Measurements from ENCODE around the gene SQOR.
"Not testable (repeated sequence)": the region's sequence is repeated elsewhere in the genome, so short reads cannot be mapped to it uniquely, and the experiment has no call there.

Gene SQOR

GRCh38 chr15:45635191-45635638 lies 386 bp downstream of the SQOR start:
- peak; percentile 82 for DNase-seq

DNA sequence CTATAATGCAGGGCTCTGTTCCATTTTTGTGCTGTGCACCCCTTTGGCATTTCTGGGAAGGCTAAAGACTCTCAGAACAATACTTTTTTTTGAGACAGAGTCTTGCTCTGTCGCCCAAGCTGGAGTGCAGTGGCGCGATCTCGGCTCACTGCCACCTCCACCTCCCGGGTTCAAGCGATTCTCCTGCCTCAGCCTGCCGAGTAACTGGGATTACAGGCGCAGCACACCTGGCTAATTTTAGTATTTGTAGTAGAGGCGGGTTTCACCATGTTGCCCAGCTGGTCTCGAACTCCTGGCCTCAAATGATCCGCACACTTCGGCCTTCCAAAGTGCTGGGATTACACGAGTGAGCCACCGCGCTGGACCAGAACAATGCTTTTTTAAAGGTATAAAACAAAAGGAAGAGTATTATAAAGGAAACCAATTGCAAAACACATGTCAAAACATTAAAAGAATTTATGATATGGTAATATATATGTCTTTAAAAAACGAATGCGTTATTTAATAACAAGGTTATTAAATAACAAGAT lies 999 bp downstream of the SQOR start:
- DNase-seq: no peak

DNA sequence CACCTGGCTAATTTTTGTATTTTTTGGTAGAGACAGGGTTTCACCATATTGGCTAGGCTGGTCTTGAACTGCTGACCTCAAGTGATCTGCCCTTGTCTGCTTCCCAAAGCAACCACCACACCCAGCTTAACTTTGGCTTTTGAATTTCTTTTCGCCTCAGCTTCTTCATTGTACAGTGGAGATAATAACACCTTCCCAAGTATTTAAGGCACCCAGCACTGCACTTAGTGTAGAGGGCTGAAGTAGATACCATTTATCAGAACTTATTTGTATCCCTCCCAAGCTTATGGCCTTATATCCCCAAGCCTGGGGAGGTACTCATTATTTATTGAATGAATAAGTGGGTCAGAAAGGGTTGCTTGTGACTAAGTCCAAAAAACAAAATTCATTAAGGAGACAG lies 2.3 kb downstream of the SQOR start:
- DNase-seq: no peak

DNA sequence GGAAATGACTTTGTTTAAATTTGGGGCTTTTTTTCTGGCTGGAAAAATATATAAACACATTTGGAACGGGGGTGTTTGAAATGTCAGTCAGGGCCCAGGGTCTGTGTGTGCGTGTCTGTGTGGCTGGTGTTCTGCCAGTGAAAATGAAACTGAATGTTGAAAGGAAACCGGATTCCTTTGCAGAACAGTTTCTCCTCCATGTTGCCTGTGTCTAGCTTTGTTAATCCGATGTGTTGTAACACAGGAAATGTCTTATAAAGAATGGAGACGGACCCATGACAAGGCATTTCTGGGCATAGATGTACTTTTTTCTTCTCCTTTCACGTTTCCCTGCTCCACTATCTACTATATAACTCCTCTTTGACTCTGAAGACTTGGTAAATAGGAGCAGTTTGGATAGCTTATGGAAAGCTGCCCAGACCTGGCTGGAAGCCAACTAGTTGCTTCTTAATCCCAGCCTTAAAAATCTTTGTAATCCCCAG lies 2.8 kb downstream of the SQOR start:
- peak; percentile 28 for DNase-seq

DNA sequence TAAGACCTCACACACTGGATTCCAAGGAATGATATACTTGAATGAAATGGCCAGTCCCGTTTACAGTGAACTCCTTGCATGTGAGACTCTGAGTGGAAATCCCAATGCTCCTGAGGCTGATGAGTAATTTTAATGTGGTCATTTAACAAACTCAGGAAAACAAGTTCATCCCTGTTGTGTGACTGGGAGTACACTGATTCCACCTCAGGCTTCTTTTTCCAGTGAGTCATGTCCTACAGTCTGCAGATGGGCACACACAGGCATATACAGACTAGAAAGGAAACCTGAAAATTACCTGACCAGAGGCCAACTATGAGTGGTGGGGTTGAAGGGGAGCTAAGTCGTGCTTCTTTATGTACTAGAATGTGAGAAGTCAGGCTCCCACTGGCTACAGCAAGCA lies 5.8 kb downstream of the SQOR start:
- DNase-seq: no peak

- no peak for DNase-seq
Measured at GRCh38 chr15:45641374-45641781, 6.5 kb downstream of the SQOR start.

- no peak for DNase-seq
Measured at GRCh38 chr15:45641999-45642932, 7.4 kb downstream of the SQOR start.

DNA sequence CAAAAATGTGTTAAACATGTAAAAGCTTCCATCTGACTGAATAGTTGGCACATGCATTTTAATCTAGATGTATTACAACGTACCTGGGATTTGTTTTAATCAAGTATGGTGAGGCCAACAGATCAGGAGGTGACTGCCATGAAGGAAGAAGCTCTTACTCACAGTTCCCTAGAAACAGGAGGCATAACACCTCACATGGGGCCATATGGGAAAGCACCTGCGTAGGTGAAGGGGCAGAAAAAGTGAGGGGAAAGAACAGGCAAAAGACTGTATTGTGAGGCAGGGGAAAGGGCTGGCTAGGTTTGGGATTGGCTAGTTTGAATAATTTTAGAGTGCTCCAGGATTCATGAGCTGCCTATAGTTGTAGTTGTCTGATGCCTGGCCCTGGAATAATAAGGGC lies 9.6 kb downstream of the SQOR start:
- no peak for DNase-seq

- DNase-seq: no peak
Measured at GRCh38 chr15:45645026-45645980, 10.5 kb downstream of the SQOR start.

GRCh38 chr15:45646220-45646619 lies 11.4 kb downstream of the SQOR start:
- DNase-seq: no peak

GRCh38 chr15:45647828-45648227 lies 13.0 kb downstream of the SQOR start:
- no peak for DNase-seq

- no peak for DNase-seq
Measured at GRCh38 chr15:45648521-45649200, 13.8 kb downstream of the SQOR start.

- DNase-seq: not testable (repeated sequence)
Measured at GRCh38 chr15:45650007-45650406, 15.2 kb downstream of the SQOR start.

GRCh38 chr15:45650889-45651525 lies 16.2 kb downstream of the SQOR start:
- no peak for DNase-seq

- no peak for DNase-seq
Measured at GRCh38 chr15:45653702-45654424, 19.0 kb downstream of the SQOR start.

GRCh38 chr15:45654749-45655148 lies 19.9 kb downstream of the SQOR start:
- DNase-seq: no peak

DNA sequence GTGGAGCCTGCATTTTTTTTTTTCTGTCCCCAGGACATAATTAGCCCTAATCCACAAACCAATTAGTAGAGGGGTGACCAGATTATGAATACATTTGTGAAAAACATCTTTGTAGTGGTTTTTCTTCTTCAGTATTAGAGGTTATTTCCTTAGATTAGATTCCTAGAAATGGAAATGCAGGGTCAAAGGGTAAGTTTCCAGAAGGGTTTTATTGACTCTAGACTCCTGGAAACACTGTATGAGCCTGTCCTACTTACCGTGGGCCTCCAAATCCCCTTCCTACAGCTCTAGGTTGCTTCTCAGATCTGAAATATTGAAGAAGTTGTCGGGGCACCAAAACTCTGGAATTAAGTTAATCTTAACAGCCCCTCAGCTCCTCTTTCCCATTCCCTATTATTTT lies 22.4 kb downstream of the SQOR start:
- DNase-seq: no peak

DNA sequence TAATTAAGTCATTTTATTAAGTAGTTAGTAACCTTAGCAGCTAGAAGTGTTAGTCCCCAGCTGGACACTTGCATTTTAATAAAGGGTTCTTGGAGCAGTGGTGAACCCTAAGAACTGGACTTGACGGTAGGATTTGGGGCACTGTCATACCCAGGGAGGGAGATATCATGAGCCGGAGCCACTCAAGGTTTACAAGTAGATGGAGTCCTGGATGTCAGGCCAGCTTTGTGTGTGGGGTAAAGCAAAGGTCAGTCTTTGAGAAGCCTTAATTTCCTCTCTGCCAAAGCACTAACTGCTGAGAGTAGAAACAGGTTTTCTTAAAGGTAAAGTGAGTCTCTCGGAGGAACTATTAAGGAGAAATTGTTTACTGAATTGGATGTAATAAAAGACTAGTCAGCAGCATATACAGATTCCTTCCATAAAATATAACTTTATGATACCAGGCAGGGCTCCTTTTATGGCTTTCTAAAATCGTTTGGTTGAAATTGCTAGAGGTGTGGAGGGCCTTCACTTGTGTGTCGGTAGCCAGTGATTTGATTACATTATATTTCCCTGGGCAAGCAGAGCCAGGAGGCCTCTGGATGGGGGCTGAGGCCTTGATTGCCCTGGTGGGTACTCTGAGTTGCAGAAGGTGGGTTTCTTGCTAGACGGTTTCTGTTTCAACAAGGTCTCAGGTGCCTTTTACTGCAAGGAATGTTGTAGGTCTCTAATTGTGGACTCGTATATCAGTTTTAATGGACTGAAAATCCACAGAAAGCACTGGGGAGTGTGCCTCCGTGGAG lies 23.1 kb downstream of the SQOR start:
- no peak for DNase-seq

DNA sequence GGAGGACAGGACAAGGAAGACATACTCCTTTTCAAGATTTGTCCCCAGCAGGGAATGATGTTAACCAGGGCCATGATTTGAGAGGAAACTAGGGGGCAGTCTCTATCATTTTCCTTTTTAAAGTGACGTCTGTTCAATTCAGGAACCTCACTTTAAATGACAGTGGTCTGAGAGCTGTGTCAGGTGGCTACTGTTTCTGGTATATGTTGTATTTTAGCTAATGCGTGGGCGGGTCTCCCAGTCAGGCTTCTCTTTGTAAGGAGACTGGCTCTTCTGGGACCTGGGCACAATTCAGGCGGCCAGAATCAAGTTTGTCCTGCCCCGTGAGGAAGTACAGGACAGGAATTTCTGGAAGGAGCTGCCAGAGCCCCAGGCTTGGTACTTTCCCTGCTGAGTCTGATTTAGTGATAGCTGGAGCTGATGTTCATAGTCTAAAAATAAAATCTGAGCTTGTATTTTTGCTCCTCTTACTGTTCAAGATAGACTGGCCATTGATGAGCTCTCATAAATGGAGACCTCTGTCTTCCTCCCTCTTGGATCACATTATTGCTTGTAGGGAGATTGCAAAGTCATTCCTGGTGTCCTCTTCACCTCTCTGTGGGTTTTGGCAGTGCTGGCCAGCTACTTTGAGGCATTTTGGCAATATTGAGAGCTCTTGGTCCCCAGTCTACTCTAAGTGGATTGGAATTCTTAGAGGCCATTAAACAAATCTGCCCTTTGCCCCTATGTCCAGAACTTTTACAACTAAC lies 25.6 kb downstream of the SQOR start:
- no peak for DNase-seq

DNA sequence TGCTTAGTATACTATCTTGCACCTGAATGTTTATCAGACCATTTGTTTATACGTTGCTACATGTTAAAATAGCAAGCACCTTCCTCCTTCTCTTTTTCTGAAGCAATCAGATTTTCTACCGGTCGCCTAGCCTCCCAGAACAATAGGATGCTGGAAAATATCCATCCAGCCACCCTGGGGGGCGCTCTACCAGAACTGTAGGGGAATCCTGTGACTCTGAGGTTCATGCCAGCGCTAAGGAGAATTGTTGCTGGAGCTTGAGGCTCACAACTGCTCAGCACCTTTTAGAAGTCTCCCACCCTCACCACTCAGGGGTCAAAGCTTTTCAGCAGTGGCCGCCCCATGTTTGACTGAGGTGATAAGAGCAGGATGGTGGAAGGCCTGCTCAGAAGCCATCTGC lies 27.5 kb downstream of the SQOR start:
- no peak for DNase-seq
